HG03097 (cell line): Measurements from ENCODE around the gene NATD1.
"Not testable (repeated sequence)": the region's sequence is repeated elsewhere in the genome, so short reads cannot be mapped to it uniquely, and the experiment has no call there.

ENCODE experiments used
- ATAC-seq: cut with Tn5 transposase; IDR thresholded peaks from one replicate; pipeline ENCODE4 v1.9.1; 2021; ENCODE audit not compliant: unreplicated experiment, low FRiP score

The NATD1 gene

DNA sequence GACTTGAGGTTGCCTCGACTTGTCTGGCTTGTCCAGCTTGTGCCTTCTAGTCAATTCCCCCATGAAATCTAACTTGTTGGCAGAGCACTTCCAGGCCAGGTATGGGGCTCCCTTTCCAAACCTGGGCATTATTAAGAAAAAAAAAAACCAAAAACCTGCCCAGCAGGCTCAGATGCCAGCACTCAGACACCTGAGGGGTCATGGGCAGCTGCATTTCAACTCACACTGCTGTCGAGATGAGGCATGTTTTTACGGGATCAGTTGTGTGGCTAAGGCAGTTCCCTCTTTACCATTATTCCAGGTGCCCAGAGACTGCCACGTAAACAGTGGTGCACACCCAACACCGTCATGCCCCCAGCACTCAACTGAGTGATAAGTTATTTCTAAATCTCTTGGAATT, 57.1 kb downstream of the NATD1 start:
- ATAC-seq: no peak

DNA sequence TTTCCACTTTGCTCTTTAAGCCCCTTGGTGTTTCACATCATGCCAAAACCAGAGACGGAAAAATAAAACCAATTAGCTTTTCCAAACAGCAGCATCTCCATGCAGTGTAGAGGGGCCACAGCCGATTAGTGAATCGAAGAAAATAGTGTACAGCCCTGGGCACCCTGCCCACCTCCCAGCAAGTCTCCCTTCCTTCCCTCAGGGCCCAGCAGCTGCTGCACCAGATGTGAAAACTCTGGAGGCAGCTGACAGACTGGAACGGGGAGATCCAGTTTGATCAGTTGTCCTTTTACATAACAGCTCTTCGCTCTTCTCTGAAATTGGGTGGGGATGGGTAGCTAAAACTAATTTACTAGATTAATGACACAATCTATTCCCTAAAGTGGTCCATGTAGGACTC, 58.5 kb downstream of the NATD1 start:
- no peak for ATAC-seq

DNA sequence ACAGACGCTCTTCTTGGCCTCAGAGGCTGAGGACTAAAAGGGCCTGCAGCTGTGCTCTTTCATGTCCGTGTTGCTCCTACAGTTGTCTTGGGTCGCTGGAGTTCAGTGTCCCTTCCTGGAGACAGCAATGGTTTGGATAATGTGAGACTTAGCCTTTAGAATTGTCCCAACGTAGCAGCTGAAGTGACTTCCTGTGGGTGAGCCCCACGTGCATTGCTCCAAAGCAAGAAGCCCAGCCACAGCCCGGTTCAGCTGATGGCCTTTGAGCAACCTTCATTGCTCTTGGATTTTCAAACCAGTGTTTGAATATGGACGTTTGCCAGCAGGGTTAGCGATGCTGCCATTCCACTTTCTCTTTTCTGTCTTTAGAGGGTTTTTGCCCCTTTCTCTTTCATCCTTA, 59.0 kb downstream of the NATD1 start:
- ATAC-seq: no peak

DNA sequence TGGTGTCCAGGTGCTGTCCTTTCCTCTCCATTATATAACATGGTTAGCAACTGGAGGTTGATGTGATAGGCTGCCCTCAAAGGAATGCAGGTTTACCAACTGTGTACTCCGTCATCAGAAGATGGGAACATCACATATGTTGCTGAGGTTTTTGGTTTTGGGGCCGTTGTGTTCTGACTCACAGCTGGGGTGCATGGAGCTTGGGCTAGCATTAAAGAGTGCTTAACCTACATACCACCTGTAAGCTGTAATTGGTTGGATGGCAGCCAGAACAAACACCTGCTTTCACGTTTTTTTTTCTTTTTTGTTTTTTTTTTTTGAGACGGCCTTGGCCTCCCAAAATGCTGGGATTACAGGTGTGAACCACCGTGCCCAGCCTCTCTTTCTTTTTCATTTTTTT, 60.2 kb downstream of the NATD1 start:
- ATAC-seq: no peak

DNA sequence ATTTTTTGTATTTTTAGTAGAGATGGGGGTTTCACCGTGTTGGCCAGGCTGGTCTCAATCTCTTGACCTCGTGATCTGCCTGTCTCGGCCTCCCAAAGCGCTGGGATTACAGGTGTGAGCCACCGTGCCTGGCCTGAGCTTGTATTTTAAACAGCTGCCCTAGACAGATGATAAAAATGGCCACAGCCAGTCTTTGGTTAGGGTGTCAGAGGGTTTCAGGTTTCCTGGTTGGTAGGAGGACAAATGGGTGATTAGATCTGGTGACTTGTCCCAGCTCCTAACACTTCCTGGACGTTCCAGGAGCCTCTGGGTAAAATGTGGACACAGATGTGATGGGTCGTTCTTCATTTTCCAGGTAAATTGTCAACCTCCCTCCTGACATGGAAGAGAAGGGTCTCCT, 60.8 kb downstream of the NATD1 start:
- ATAC-seq: not testable (repeated sequence)

DNA sequence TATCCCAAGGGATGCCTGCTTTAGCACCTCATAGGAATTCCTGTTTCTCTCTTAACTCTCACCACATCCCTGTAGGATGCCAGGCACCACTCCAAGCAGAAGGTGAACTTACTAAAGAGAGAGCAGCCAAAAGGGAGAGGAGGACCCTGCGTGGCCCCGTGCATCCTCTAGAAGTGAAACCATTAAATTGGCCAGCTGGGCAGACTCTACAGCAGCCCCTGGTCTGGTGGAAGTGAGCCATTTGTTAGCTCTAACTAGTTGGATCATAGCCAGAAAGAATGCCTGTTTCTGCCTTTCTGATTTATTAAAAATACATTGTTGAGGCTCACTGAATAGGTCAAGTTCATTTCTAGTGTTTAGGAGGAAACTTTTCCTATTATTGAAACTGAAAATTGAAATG, 61.5 kb downstream of the NATD1 start:
- no peak for ATAC-seq

DNA sequence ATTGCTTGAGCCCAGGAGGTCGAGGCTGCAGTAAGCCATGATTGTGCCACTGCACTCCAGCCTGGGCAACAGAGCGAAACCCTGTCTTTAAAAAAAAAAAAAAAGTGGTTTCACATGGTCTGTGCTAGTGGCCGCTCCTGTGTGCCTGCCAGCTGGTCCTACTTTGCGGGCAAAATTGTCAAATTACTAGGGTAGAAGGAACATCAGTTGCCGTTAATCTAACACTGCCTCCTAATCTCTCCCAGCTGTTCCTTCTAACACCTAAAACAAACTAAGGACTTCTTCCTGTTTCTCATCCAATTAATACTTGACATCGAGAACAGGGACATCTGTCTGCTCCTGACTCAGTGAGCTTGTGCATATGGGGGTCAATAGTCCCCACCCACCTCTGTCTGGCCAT, 63.1 kb downstream of the NATD1 start:
- no peak for ATAC-seq

DNA sequence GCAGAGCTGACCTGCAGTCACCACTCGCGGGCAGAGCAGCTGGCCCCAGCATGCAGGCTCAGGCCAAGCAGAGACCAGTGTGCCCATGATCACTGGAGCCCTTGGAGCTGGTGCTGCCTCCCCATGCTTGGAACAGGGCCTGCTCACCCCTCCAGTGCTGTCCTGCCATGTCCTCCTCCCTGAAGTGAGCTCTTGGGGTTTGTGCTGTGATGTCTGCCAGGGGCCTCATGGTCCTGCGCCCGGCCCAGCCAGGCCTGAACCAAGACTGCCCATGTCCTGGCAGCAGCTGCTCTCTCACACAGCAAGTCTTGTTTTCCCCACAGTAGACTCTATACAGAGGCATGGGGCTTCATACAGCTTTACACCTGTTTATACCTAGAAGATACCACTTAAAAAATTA, 63.8 kb downstream of the NATD1 start:
- no peak for ATAC-seq
